Upper lobe of right lung (tissue), 1 donor: ENCODE measurements around the gene PACS2. TPM values are rescaled to one million over a fixed set of nuclear protein-coding genes. Genes with fewer than 3 reads are reported as not detected.

Experiments
- ATAC-seq: fragments of 200-7000 bp; cut with Tn5 transposase; one replicate; pipeline ENCODE4 v1.9.1; 2020; ENCODE audit warnings: mild to moderate bottlenecking, moderate library complexity
- DNase-seq: peaks from one replicate; pipeline ENCODE4 v3.0.0-alpha.2; 2020
- H3K27ac ChIP-seq: fragments of 200-600 bp; one replicate; pipeline ENCODE4 v1.8.0; 2022
- H3K27me3 ChIP-seq: fragments of 200-600 bp; one replicate; pipeline ENCODE4 v1.8.0; 2022; ENCODE audit warnings: mild to moderate bottlenecking
- H3K36me3 ChIP-seq: fragments of 200-600 bp; one replicate; pipeline ENCODE4 v1.8.0; 2022
- H3K4me1 ChIP-seq: fragments of 200-600 bp; one replicate; pipeline ENCODE4 v1.8.0; 2022
- H3K4me3 ChIP-seq: fragments of 200-600 bp; one replicate; pipeline ENCODE4 v1.8.0; 2022; ENCODE audit warnings: mild to moderate bottlenecking
- H3K9me3 ChIP-seq: fragments of 200-600 bp; one replicate; pipeline ENCODE4 v1.8.0; 2022
- intact Hi-C: fragments of 100-400 bp; cut with DNase I; formaldehyde crosslinking; loops from one replicate; pipeline ENCODE4 v1.11.0; 2022
- total RNA-seq: library from RNA; stranded (reverse); fragmentation: NEBNext Ultra II Directional; extraction: Animal tissue kit (Norgen Biotek cat#: 25700); gene quantifications from one replicate; pipeline ENCODE4 v1.2.1, GENCODE V29; 2021
- TF ChIP-seq, protein P1 (sequence below): fragments of 200-600 bp; IDR thresholded peaks from one replicate; pipeline ENCODE4 v1.8.0; 2022; ENCODE audit warnings: antibody characterized with exemption
- donor health status: DM: no; HTN: yes; CAD: no; lungs with severe emphysema.

The PACS2 gene
- total RNA-seq, 1 donor from 2014 or later: 86.6 TPM

DNA sequence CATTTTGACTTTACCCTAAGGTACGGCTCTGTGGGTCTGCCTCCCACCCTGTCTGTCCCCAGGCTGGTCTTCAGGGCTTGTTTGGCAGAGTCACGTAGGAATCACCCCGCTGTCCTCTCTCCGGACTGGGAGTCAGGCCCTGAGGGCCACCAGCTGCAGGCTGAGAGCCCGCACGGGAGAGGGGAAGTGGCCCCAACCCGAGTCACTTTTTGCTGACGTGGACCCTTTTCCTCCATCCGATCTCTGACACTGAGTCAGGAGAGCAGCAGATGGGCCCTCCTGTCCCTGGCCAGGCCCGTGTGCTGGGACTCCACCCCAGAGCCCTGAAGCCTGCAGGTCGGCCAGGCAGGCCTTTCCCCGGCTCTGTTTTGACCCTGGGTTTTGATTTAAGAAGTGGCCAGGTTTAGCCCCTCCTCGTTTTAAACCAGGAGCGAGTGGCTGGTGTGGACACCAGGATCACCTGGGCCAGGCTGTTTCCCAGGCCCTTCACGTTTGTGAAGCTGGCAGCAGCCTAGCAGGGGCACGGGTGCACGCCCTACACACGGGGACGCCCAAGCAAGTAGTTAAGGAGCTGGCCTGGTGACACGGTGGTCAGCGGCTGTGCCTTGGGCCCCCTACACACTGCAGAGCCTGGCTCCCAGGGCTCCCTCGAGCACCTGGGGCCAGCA, 71.3 kb downstream of the PACS2 start:
- H3K4me3 ChIP-seq: no peak overlapping the region
- H3K9me3 ChIP-seq: no peaks in the 10 kb centered on the region
- H3K36me3 ChIP-seq: peaks cover 41% of the 10 kb centered on the region
- DNase-seq (no peak), ATAC-seq (no peak)
- TF ChIP-seq, protein P1, sequence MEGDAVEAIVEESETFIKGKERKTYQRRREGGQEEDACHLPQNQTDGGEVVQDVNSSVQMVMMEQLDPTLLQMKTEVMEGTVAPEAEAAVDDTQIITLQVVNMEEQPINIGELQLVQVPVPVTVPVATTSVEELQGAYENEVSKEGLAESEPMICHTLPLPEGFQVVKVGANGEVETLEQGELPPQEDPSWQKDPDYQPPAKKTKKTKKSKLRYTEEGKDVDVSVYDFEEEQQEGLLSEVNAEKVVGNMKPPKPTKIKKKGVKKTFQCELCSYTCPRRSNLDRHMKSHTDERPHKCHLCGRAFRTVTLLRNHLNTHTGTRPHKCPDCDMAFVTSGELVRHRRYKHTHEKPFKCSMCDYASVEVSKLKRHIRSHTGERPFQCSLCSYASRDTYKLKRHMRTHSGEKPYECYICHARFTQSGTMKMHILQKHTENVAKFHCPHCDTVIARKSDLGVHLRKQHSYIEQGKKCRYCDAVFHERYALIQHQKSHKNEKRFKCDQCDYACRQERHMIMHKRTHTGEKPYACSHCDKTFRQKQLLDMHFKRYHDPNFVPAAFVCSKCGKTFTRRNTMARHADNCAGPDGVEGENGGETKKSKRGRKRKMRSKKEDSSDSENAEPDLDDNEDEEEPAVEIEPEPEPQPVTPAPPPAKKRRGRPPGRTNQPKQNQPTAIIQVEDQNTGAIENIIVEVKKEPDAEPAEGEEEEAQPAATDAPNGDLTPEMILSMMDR: no peak
- intact Hi-C loops: no loop called here
- no peaks in the 10 kb centered on the region for H3K27me3 ChIP-seq
- H3K4me1 ChIP-seq: peaks cover 19% of the 10 kb centered on the region
- no peak overlapping the region for H3K27ac ChIP-seq

DNA sequence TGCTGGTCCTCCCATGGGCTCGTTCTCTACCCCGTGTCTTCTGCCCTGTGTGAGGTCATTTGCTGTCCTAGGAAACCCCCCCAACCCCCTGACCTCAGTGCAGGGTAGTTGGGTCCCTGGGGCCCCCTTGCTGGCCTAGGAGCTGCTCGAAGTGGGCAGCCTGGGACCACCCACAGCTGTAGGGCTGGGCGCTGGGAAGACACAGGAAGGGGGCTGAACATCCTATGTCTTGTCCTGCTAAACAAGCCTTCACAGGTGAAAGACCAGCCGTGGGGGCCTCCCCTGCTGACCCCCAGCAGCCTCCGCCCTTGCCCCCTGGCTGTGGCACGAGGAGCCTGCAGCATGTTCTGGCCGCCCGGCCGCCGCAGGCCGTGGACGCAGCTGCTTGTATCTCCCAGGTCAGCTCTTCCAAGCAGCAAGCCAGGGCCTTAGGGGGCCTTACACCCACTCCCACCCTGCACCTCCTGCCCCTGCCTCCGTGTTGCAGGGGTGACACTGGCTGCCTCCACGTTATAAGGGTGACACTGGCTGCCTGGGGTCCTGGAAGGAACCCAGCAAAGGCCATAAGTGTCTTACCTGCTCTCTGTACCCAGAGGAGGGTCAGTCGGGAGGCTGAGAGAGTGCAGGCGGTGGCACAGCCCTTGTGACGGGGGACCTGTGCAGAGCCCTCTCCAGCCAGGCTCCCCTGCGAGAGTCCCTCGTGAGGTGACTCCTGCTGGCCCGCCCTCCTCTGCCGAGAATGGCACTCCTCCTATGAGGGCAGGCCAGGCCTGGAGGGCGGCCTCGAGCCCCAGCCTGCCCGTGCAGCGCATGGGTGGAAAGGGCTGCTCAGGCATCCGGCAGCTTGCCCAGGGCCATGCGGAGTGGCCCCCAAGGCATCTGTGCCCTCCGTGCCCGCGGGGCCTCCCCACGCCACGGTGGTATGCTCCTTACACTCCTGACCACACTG, 72.3 kb downstream of the PACS2 start:
- Histone ChIP-seq H3K36me3 (peaks cover 41% of the 10 kb centered on the region), H3K27ac (no peak overlapping the region), H3K4me1 (peaks cover 19% of the 10 kb centered on the region), H3K4me3 (no peak overlapping the region), H3K9me3 (no peaks in the 10 kb centered on the region), H3K27me3 (no peaks in the 10 kb centered on the region)
- TF ChIP-seq, protein P1: no peak
- ATAC-seq (no peak), DNase-seq (no peak)
- intact Hi-C loops: no loop called here

DNA sequence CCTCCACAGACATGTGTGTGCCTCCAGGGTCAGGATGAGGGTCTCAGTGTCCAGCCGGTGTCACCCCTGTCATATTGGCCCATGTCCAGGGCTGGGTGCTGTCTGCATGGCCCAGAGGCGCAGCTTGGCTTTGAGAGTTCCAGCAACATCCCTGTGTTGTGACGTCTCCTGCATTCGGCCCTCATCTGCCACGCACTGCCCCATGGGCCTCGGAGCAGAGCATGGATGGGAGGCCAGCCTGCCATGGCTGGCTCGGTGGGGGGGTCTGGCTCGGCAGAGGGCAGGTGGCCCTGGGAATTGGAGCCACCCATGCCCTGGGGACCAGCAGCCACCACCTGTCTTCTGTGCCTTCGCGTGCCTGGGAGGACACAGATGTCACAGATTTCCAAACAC, 73.0 kb downstream of the PACS2 start:
- no peaks in the 10 kb centered on the region for H3K9me3 ChIP-seq
- peaks cover 19% of the 10 kb centered on the region for H3K4me1 ChIP-seq
- H3K27me3 ChIP-seq: no peaks in the 10 kb centered on the region
- intact Hi-C loops: no loop called here
- H3K36me3 ChIP-seq: peaks cover 36% of the 10 kb centered on the region
- H3K4me3 ChIP-seq: no peak overlapping the region
- H3K27ac ChIP-seq: no peak overlapping the region
- TF ChIP-seq, protein P1: no peak
- no peak for ATAC-seq
- DNase-seq: no peak

DNA sequence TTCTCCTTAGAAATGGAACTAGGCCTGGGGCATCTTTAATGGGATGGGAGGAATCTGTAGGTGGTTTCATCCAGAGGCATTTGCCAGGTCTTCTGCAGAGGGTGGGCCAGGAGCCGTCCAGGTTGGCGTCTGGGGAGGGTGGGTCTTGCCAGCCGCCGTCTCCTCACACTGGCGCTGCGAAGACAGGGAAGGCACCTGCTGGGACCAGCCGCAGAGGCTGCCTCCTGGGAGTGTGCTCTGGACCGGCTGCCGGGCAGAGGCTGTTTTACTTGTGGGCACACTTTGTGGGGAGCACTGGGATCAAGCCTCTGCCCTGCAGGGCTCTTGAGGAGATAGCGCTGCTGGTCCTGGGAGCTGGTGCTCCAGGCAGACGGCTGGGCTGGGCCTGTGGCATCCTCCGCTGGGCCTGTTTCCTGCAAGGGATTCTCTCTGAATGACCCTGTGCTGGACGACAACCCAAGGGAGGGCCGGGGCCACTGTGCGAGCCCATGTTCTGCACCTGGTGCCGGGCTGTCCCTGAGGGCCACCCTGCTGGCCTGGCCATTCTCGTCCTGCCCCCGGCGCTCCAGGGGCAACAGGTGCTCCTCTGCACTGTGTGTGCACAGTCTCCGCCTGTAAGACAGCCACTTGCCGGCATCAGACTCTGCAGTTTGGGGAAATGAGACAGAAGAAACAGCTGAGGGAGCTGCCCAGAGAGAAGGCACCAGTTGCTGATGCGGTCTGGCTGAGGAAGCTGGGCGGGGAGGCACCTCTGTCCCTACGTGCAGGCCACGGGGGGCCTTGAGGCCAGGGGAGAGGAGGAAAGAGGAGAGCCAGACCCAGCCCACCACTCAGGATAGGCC, 73.8 kb downstream of the PACS2 start:
- Histone ChIP-seq H3K27ac (no peak overlapping the region), H3K4me3 (no peak overlapping the region), H3K9me3 (no peaks in the 10 kb centered on the region), H3K27me3 (no peaks in the 10 kb centered on the region), H3K36me3 (peaks cover 31% of the 10 kb centered on the region), H3K4me1 (peaks cover 19% of the 10 kb centered on the region)
- DNase-seq (no peak), ATAC-seq (no peak)
- intact Hi-C loops: no loop called here
- TF ChIP-seq, protein P1: no peak

DNA sequence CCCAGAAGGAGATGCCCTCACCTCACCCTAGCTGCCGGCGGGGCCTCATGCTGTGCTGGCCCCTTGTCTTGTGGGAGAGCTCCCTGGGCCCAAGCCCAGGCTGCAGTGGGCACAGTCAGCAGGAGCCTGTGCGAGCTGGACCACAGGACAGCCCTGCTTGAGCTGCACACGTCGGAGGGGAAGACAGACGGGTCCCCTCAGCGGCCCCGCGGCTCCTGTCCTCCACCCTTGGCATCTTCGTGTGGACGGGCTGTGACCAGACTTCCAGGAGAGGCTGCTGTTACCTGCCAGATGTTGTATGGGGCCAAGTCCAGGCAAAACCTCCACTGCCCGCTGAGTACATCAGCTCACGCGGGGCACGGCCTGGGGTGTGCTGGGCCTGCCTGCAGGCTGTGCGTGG, 74.4 kb downstream of the PACS2 start:
- Histone ChIP-seq H3K9me3 (no peaks in the 10 kb centered on the region), H3K27ac (peak overlapping the region; percentile 6), H3K36me3 (peaks cover 25% of the 10 kb centered on the region), H3K27me3 (no peaks in the 10 kb centered on the region), H3K4me3 (no peak overlapping the region), H3K4me1 (peaks cover 19% of the 10 kb centered on the region)
- TF ChIP-seq, protein P1: no peak
- no peak for DNase-seq
- no peak for ATAC-seq
- intact Hi-C loops: no loop called here
